Liver (tissue), 3 donors: ENCODE measurements around the gene FBXO33.

Experiments used
- ATF3 ChIP-seq: IDR thresholded peaks from 2 replicates; pipeline ENCODE4 v1.6.1; 2016; ENCODE audit warnings: antibody characterized with exemption
- CTCF ChIP-seq: fragments of 150-350 bp; IDR thresholded peaks from 2 replicates; pipeline ENCODE4 v1.5.1; 2017; ENCODE audit warnings: improper control_type of control experiment, low read depth, low read length; ENCODE audit not compliant: missing input control
- MAX ChIP-seq: IDR thresholded peaks from 2 replicates; pipeline ENCODE4 v1.6.1; 2016; ENCODE audit warnings: antibody characterized with exemption
- REST ChIP-seq: IDR thresholded peaks from 2 replicates; pipeline ENCODE4 v1.6.1; 2016; ENCODE audit warnings: antibody characterized with exemption, mild to moderate bottlenecking
- SP1 ChIP-seq: IDR thresholded peaks from 2 replicates; pipeline ENCODE4 v1.6.1; 2018; ENCODE audit warnings: antibody characterized with exemption, mild to moderate bottlenecking
- YY1 ChIP-seq: IDR thresholded peaks from 2 replicates; pipeline ENCODE4 v1.6.1; 2016; ENCODE audit warnings: antibody characterized with exemption, mild to moderate bottlenecking
- donor health status: healthy.
- donor health status: healthy.

GRCh38 chr14:39350866-39351265 is 81.4 kb downstream of the FBXO33 start:
- TF ChIP-seq CTCF (no peak), REST (no peak), YY1 (no peak), SP1 (no peak), MAX (no peak), ATF3 (no peak)
